Measurements from ENCODE around the gene FRMD6.
"Not testable (repeated sequence)": the region's sequence is repeated elsewhere in the genome, so short reads cannot be mapped to it uniquely, and the experiment has no call there.

FRMD6 gene

GRCh38 chr14:51727526-51727925 lies 75.8 kb downstream of the FRMD6 start:
- DNase-seq = peak; percentile 27

- DNase-seq = no peak
These were observed 78.4 kb downstream of the FRMD6 start for GRCh38 chr14:51730098-51730497.

GRCh38 chr14:51730684-51731083 lies 79.0 kb downstream of the FRMD6 start:
- DNase-seq = no peak

GRCh38 chr14:51732494-51733112 lies 80.9 kb downstream of the FRMD6 start:
- no peak for DNase-seq

GRCh38 chr14:51733147-51733546 lies 81.4 kb downstream of the FRMD6 start:
- DNase-seq = no peak

- DNase-seq = no peak
These were observed 84.1 kb downstream of the FRMD6 start for GRCh38 chr14:51735851-51736250.

GRCh38 chr14:51738754-51739153 lies 87.0 kb downstream of the FRMD6 start:
- DNase-seq = no peak

GRCh38 chr14:51743588-51744000 lies 91.9 kb downstream of the FRMD6 start:
- DNase-seq = no peak

GRCh38 chr14:51744372-51745130 lies 92.8 kb downstream of the FRMD6 start:
- DNase-seq = no peak

GRCh38 chr14:51746823-51747222 lies 95.1 kb downstream of the FRMD6 start:
- DNase-seq = not testable (repeated sequence)

GRCh38 chr14:51750542-51750941 lies 98.8 kb downstream of the FRMD6 start:
- DNase-seq = peak; percentile 14

- DNase-seq = not testable (repeated sequence)
These were observed 100.1 kb downstream of the FRMD6 start for GRCh38 chr14:51751611-51752345.

GRCh38 chr14:51757756-51758155 lies 106.0 kb downstream of the FRMD6 start:
- DNase-seq = not testable (repeated sequence)

GRCh38 chr14:51759950-51760349 lies 108.2 kb downstream of the FRMD6 start:
- DNase-seq = no peak

- DNase-seq = not testable (repeated sequence)
These were observed 114.0 kb downstream of the FRMD6 start for GRCh38 chr14:51765726-51766125.

GRCh38 chr14:51766586-51766985 lies 114.9 kb downstream of the FRMD6 start:
- not testable (repeated sequence) for DNase-seq

GRCh38 chr14:51769261-51769660 lies 117.6 kb downstream of the FRMD6 start:
- not testable (repeated sequence) for DNase-seq

- DNase-seq = no peak
These were observed 122.5 kb downstream of the FRMD6 start for GRCh38 chr14:51774209-51774608.

- peak; percentile 74 for DNase-seq
These were observed 124.6 kb downstream of the FRMD6 start for GRCh38 chr14:51776102-51776894.

GRCh38 chr14:51780006-51780692 lies 128.4 kb downstream of the FRMD6 start:
- peak; percentile 83 for DNase-seq
